Measurements from ENCODE around the gene GALM.

GRCh38 chr2:38643021-38643671 is 22.8 kb upstream of the GALM start:
- TF ChIP-seq CTCF (IDR thresholded peaks at IDR 0.05; ENCODE audit: poor library complexity) (no peak), EZH2phosphoT487 (IDR thresholded peaks at IDR 0.05; ENCODE audit: low read depth, severe bottlenecking, unreplicated experiment) (no peak), EZH2 (IDR thresholded peaks at IDR 0.05; ENCODE audit: borderline replicate concordance) (no peak)

Measured in hepatocyte (in vitro differentiated cells).